Measurements from ENCODE around the gene TRPT1. TPM values are rescaled to one million over a fixed set of nuclear protein-coding genes. Genes with fewer than 3 reads are reported as not detected.

The TRPT1 gene
- total RNA-seq: 10 to 100 TPM; 20.0 to 26.5 TPM

- ChIA-PET POLR2A (interaction anchor here (0.6 to 1.0 kb wide), 3 partner anchors 15 to 116 kb away, joined by 3 to 4 read pairs (median 3); no protein-coding TSS in a partner anchor), CTCF (interaction anchor here (0.7 to 9.2 kb wide), 7 partner anchors 10 to 78 kb away, joined by 3 to 94 read pairs (median 8); partner anchors contain the start of gene FERMT3)
- peaks cover 38% of the 10 kb centered on the region for H3K4me1 Mint-ChIP-seq
- DNase-seq: peak; percentile 94
- H3K27me3 Mint-ChIP-seq: no peaks in the 10 kb centered on the region
- H3K4me3 Mint-ChIP-seq: peak within 1 kb of the TSS; percentile 86
- H3K27ac Mint-ChIP-seq: peak within 1 kb of the TSS; percentile 90
- peaks cover 5% of the 10 kb centered on the region for H3K36me3 Mint-ChIP-seq (ENCODE audit: low read depth)
- H3K9me3 Mint-ChIP-seq: no peaks in the 10 kb centered on the region
Measured at GRCh38 chr11:64225608-64226506, at the start of gene TRPT1, which contains the start of gene NUDT22. TSS of gene TRPT1 (minus strand) at chr11:64226186. CDS start at chr11:64225860, 326 bp downstream. TSS of gene NUDT22 (plus strand) at chr11:64226274. CDS start at chr11:64226653, 379 bp downstream.

- peaks cover 13% of the 10 kb centered on the region for H3K36me3 Mint-ChIP-seq (ENCODE audit: low read depth)
- no peak for DNase-seq
Measured at GRCh38 chr11:64275031-64275800, 49.2 kb upstream of the TRPT1 start.

GRCh38 chr11:64269540-64270220 is 43.7 kb upstream of the TRPT1 start:
- H3K4me3 Mint-ChIP-seq: peak overlapping the region; percentile 88
- no peaks in the 10 kb centered on the region for H3K9me3 Mint-ChIP-seq
- H3K4me1 Mint-ChIP-seq: peaks cover 26% of the 10 kb centered on the region
- H3K27ac Mint-ChIP-seq: peak overlapping the region; percentile 92
- ChIA-PET POLR2A (interaction anchor here (0.7 to 1.3 kb wide), 3 partner anchors 15 to 70 kb away, joined by 3 to 4 read pairs (median 4); partner anchors contain the start of genes BAD and CCDC88B), CTCF (interaction anchor here (0.8 to 12.3 kb wide), 12 partner anchors 9 to 83 kb away, joined by 3 to 162 read pairs (median 6); partner anchors contain the start of genes BAD, CATSPERZ, FERMT3 and GPR137)
- no peaks in the 10 kb centered on the region for H3K27me3 Mint-ChIP-seq
- H3K36me3 Mint-ChIP-seq (ENCODE audit: low read depth): peaks cover 5% of the 10 kb centered on the region
- peak; percentile 97 for DNase-seq

More at GRCh38 chr11:64275031-64275800, 49.2 kb upstream of the TRPT1 start:
- Mint-ChIP-seq H3K27ac (no peak overlapping the region), H3K4me3 (no peak overlapping the region), H3K4me1 (peaks cover 8% of the 10 kb centered on the region), H3K9me3 (no peaks in the 10 kb centered on the region), H3K27me3 (no peaks in the 10 kb centered on the region)
- ChIA-PET CTCF (interaction anchor here (0.9 to 1.7 kb wide), 8 partner anchors 10 to 57 kb away, joined by 3 to 5 read pairs (median 3); partner anchors contain the start of gene PPP1R14B), POLR2A (no interaction called here)

GRCh38 chr11:64268893-64269539 is 43.0 kb upstream of the TRPT1 start:
- DNase-seq: peak; percentile 51
- H3K9me3 Mint-ChIP-seq: no peaks in the 10 kb centered on the region
- peak overlapping the region; percentile 88 for H3K4me3 Mint-ChIP-seq
- POLR2A ChIA-PET: interaction anchor here (0.6 to 1.3 kb wide), 3 partner anchors 16 to 34 kb away, joined by 3 to 4 read pairs (median 4); partner anchors contain the start of gene BAD
- peak overlapping the region; percentile 92 for H3K27ac Mint-ChIP-seq
- H3K36me3 Mint-ChIP-seq (ENCODE audit: low read depth): peaks cover 3% of the 10 kb centered on the region
- no peaks in the 10 kb centered on the region for H3K27me3 Mint-ChIP-seq
- peaks cover 26% of the 10 kb centered on the region for H3K4me1 Mint-ChIP-seq
- CTCF ChIA-PET: interaction anchor here (0.7 to 12.3 kb wide), 10 partner anchors 8 to 82 kb away, joined by 3 to 162 read pairs (median 6); partner anchors contain the start of genes BAD, CATSPERZ, GPR137 and PLCB3

- Mint-ChIP-seq H3K9me3 (no peaks in the 10 kb centered on the region), H3K36me3 (ENCODE audit: low read depth) (no peaks in the 10 kb centered on the region), H3K27me3 (no peaks in the 10 kb centered on the region), H3K27ac (peak overlapping the region; percentile 92), H3K4me3 (peak overlapping the region; percentile 88), H3K4me1 (peaks cover 26% of the 10 kb centered on the region)
- ChIA-PET POLR2A (interaction anchor here (0.6 to 1.0 kb wide), 2 partner anchors 17 to 33 kb away, joined by 3 to 4 read pairs; partner anchors contain the start of gene BAD), CTCF (interaction anchor here (0.7 to 12.3 kb wide), 11 partner anchors 7 to 81 kb away, joined by 3 to 162 read pairs (median 5); partner anchors contain the start of genes BAD, CATSPERZ, GPR137 and PLCB3)
- no peak for DNase-seq
Measured at GRCh38 chr11:64268025-64268892, 42.3 kb upstream of the TRPT1 start.

GRCh38 chr11:64267207-64267945 is 41.4 kb upstream of the TRPT1 start:
- Mint-ChIP-seq H3K27ac (peak overlapping the region; percentile 92), H3K4me1 (peaks cover 25% of the 10 kb centered on the region), H3K4me3 (no peak overlapping the region), H3K9me3 (no peaks in the 10 kb centered on the region), H3K27me3 (no peaks in the 10 kb centered on the region), H3K36me3 (ENCODE audit: low read depth) (peaks cover 1% of the 10 kb centered on the region)
- ChIA-PET CTCF (interaction anchor here (0.8 to 12.3 kb wide), 4 partner anchors 11 to 36 kb away, joined by 3 to 162 read pairs (median 12); partner anchors contain the start of genes PLCB3 and PPP1R14B), POLR2A (no interaction called here)
- DNase-seq: no peak

- H3K27ac Mint-ChIP-seq: peak overlapping the region; percentile 36
Measured at GRCh38 chr11:64266339-64266738, 40.4 kb upstream of the TRPT1 start.

GRCh38 chr11:64265176-64266160 is 39.5 kb upstream of the TRPT1 start:
- no peak overlapping the region for H3K4me3 Mint-ChIP-seq
- H3K36me3 Mint-ChIP-seq (ENCODE audit: low read depth): peaks cover 1% of the 10 kb centered on the region
- peaks cover 18% of the 10 kb centered on the region for H3K4me1 Mint-ChIP-seq
- DNase-seq: no peak
- no peaks in the 10 kb centered on the region for H3K27me3 Mint-ChIP-seq
- CTCF ChIA-PET: interaction anchor here (1.5 to 12.3 kb wide), 4 partner anchors 11 to 38 kb away, joined by 3 to 162 read pairs (median 8); partner anchors contain the start of genes PLCB3 and PPP1R14B
- no peaks in the 10 kb centered on the region for H3K9me3 Mint-ChIP-seq
- no peak overlapping the region for H3K27ac Mint-ChIP-seq
- POLR2A ChIA-PET: no interaction called here

More at GRCh38 chr11:64266339-64266738, 40.4 kb upstream of the TRPT1 start:
- peaks cover 18% of the 10 kb centered on the region for H3K4me1 Mint-ChIP-seq
- ChIA-PET CTCF (interaction anchor here (3.2 to 12.3 kb wide), 2 partner anchors 12 to 19 kb away, joined by 12 to 162 read pairs; partner anchors contain the start of genes PLCB3 and PPP1R14B), POLR2A (no interaction called here)
- no peak overlapping the region for H3K4me3 Mint-ChIP-seq
- DNase-seq: no peak
- H3K9me3 Mint-ChIP-seq: no peaks in the 10 kb centered on the region
- peaks cover 1% of the 10 kb centered on the region for H3K36me3 Mint-ChIP-seq (ENCODE audit: low read depth)
- H3K27me3 Mint-ChIP-seq: no peaks in the 10 kb centered on the region

GRCh38 chr11:64264371-64264852 is 38.4 kb upstream of the TRPT1 start:
- POLR2A ChIA-PET: no interaction called here

More at GRCh38 chr11:64264371-64264852, 38.4 kb upstream of the TRPT1 start:
- no peak for DNase-seq
- Mint-ChIP-seq H3K27ac (peak overlapping the region; percentile 50), H3K4me3 (no peak overlapping the region), H3K27me3 (no peaks in the 10 kb centered on the region), H3K4me1 (peaks cover 23% of the 10 kb centered on the region), H3K9me3 (no peaks in the 10 kb centered on the region), H3K36me3 (ENCODE audit: low read depth) (peaks cover 9% of the 10 kb centered on the region)
- CTCF ChIA-PET: interaction anchor here (1.0 to 12.3 kb wide), 5 partner anchors 10 to 53 kb away, joined by 3 to 162 read pairs (median 3); partner anchors contain the start of genes PLCB3, PPP1R14B and TRMT112
